Retinal pigment epithelial cell (primary cell): ENCODE measurements around the gene ISY1.
A peak's percentile ranks its signal among the peaks of the same experiment; 100 is the strongest.

Source experiments
- DNase-seq: peaks from one replicate; pipeline ENCODE4 v3.0.0-alpha.2; 2010; ENCODE audit warnings: low read depth
- H3K4me3 ChIP-seq: 2 replicates; pipeline ENCODE4 v1.5.1; 2011; ENCODE audit warnings: mild to moderate bottlenecking, low read length, control low read depth, moderate library complexity
- CTCF ChIP-seq: conservative IDR thresholded peaks from 2 replicates; pipeline ENCODE4 v1.5.1; 2011; ENCODE audit warnings: low read depth, low read length, control low read depth, inconsistent platforms

The ISY1 gene

GRCh38 chr3:129122412-129123011 lies 38.4 kb downstream of the ISY1 start:
- no peak for DNase-seq

GRCh38 chr3:129121792-129122411 lies 39.0 kb downstream of the ISY1 start, which contains the start of gene RAB43:
RAB43 (minus strand) TSS chr3:129121804; CDS start chr3:129121489, 315 bp downstream.
- TF ChIP-seq CTCF = no peak
- H3K4me3 ChIP-seq = peak within 1 kb of the TSS; percentile 83
- DNase-seq = peak; percentile 54

More at GRCh38 chr3:129122412-129123011, 38.4 kb downstream of the ISY1 start:
- no peak for TF ChIP-seq CTCF
- peak overlapping the region; percentile 65 for H3K4me3 ChIP-seq

- H3K4me3 ChIP-seq = peak overlapping the region; percentile 83
- no peak for TF ChIP-seq CTCF
- DNase-seq = peak; percentile 1
Measured at GRCh38 chr3:129121016-129121791, 39.7 kb downstream of the ISY1 start.

- peak; percentile 32 for TF ChIP-seq CTCF
- peak; percentile 16 for DNase-seq
- H3K4me3 ChIP-seq = peak overlapping the region; percentile 83
Measured at GRCh38 chr3:129120254-129121004, 40.4 kb downstream of the ISY1 start.

- H3K4me3 ChIP-seq = peak overlapping the region; percentile 83
- DNase-seq = no peak
- TF ChIP-seq CTCF = no peak
Measured at GRCh38 chr3:129119365-129120100, 41.3 kb downstream of the ISY1 start.

- TF ChIP-seq CTCF = no peak
- H3K4me3 ChIP-seq = no peak overlapping the region
- DNase-seq = no peak
Measured at GRCh38 chr3:129118745-129119144, 42.1 kb downstream of the ISY1 start.
